ENCODE data around the gene PAPLN. TPM values are rescaled to one million over a fixed set of nuclear protein-coding genes. Genes with fewer than 3 reads are reported as not detected.

PAPLN gene
- total and polyA plus RNA-seq, 5 experiments from 2014 or later, result 0.07 to 0.37 (median 0.10) TPM

DNA sequence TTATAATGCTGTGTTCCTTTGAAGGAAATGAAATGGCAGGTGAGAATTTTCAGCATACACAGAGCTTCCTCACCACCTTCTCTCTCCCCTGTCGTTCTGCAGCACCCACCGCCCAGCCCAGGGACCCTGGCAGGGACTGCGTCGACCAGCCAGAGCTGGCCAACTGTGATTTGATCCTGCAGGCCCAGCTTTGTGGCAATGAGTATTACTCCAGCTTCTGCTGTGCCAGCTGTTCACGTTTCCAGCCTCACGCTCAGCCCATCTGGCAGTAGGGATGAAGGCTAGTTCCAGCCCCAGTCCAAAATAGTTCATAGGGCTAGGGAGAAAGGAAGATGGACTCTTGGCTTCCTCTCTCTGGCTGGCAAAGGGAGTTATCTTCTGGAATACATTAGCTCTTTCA lies 35.1 kb downstream of the PAPLN start:
- Mint-ChIP-seq H3K4me1 (peaks cover 7 to 21% (median 16%) of the 10 kb centered on the region in 4 donors), H3K4me3 (no peak overlapping the region), H3K9me3 (peaks cover 0 to 2% (median 0%) of the 10 kb centered on the region in 9 donors), H3K36me3 (peaks cover 0 to 36% (median 16%) of the 10 kb centered on the region in 3 donors), H3K27me3 (peaks cover 1 to 32% (median 12%) of the 10 kb centered on the region in 5 donors), H3K27ac (peak overlapping the region in 1 of 10 donors; percentile 4)
- DNase-seq, result no peak
- no peak for ATAC-seq
- POLR2A ChIA-PET, result no interaction called here

DNA sequence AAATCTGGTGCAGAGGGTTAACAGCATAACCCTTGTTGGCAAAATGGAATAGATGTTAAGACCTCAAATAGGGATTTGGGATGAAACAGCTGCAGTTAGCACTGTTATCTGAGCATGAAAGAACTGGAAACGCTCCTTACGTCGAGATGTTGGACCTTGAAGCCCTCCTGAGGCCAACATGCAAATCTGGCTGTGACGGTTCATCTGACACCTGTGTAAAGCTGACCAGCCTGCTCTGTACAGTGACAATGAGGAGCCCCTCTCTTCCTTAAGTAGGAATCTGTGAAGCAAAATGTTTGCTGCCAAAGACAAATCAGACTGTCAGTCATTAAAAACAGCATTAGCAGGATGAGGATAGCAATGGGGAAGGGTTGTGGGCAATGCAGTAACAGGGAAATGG lies 36.5 kb downstream of the PAPLN start:
- POLR2A ChIA-PET, result no interaction called here
- Mint-ChIP-seq H3K27ac (no peak overlapping the region), H3K36me3 (peaks cover 0 to 45% (median 16%) of the 10 kb centered on the region in 3 donors), H3K9me3 (peaks cover 0 to 2% (median 0%) of the 10 kb centered on the region in 9 donors), H3K27me3 (peaks cover 0 to 18% (median 6%) of the 10 kb centered on the region in 5 donors), H3K4me1 (peaks cover 5 to 21% (median 16%) of the 10 kb centered on the region in 4 donors), H3K4me3 (no peak overlapping the region)
- ATAC-seq, result no peak
- no peak for DNase-seq

DNA sequence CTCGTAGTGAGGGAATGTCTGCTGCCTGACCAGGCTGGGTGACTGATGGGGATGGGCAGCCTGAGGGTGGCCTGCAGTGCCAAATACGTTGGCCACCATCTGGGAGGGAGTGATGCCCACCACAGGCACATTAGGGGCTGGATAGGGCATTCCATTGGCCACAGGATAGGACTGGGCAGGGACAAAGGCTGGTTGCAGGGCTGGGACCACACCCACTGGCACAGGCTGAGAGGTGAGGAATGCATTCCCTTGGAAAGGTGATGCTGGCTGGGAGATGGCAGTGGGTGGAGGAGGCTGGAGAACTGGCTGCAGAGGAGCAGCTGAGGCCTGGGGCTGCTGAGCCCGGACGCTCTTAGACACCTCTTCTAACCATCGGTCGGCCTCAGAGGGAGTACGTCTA lies 39.5 kb downstream of the PAPLN start:
- DNase-seq, result no peak
- H3K4me1 Mint-ChIP-seq, result peaks cover under 1 to 2% (median under 1%) of the 10 kb centered on the region in 4 donors
- no peaks in the 10 kb centered on the region for H3K27me3 Mint-ChIP-seq
- H3K4me3 Mint-ChIP-seq, result no peak overlapping the region
- peak overlapping the region in 2 of 10 donors; percentile 40 to 79 for H3K27ac Mint-ChIP-seq
- POLR2A ChIA-PET, result no interaction called here
- no peaks in the 10 kb centered on the region for H3K9me3 Mint-ChIP-seq
- no peak for ATAC-seq
- H3K36me3 Mint-ChIP-seq, result peaks cover 4 to 70% (median 21%) of the 10 kb centered on the region in 3 donors

DNA sequence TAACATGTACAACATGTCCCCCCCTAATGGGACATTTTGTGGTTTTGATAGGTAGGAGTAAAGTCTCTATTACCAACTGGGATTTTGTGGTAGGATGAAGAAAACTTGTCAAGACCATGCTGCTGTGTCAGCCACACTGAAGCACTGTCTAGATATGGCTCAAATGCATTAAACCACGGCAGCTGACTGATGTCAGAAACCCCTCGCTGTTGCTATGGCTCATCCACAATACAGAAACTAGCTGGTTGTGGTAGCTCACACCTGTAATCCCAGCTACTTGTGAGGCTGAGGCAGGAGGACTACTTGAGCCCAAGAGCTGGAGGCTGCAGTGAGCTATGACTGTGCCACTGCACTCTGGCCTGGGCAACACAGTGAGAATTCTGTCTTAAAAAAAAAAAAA lies 40.1 kb downstream of the PAPLN start:
- DNase-seq (no peak), ATAC-seq (no peak)
- Mint-ChIP-seq H3K27ac (no peak overlapping the region), H3K9me3 (no peaks in the 10 kb centered on the region), H3K36me3 (peaks cover 5 to 76% (median 21%) of the 10 kb centered on the region in 3 donors), H3K4me3 (no peak overlapping the region), H3K4me1 (peaks cover 2 to 7% (median 4%) of the 10 kb centered on the region in 4 donors), H3K27me3 (no peaks in the 10 kb centered on the region)
- POLR2A ChIA-PET, result no interaction called here

DNA sequence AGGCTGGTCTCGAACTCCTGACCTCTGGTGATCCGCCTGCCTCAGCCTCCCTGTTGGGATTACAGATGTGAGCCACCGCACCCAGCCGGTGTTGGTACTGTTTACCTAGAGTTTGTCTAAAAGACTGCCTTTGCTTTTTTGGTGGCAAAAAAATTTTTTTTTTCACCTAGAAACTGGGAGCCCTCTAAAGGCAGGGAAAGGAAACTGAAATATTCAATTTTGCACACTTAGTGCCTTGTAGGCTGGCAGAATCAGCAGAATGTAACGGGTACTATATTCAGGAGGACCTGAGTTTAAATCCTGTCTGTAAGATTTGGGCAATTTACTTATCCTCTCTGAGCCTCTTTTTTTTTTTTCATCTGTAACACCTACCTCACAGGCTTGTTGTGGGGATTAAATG lies 43.6 kb downstream of the PAPLN start:
- no peak for ATAC-seq
- H3K36me3 Mint-ChIP-seq, result peaks cover 10 to 88% (median 34%) of the 10 kb centered on the region in 3 donors
- DNase-seq, result no peak
- H3K27ac Mint-ChIP-seq, result peak overlapping the region in 1 of 10 donors; percentile 60
- no peaks in the 10 kb centered on the region for H3K9me3 Mint-ChIP-seq
- POLR2A ChIA-PET, result no interaction called here
- no peaks in the 10 kb centered on the region for H3K27me3 Mint-ChIP-seq
- H3K4me1 Mint-ChIP-seq, result peaks cover 4 to 12% (median 7%) of the 10 kb centered on the region in 4 donors
- no peak overlapping the region for H3K4me3 Mint-ChIP-seq

DNA sequence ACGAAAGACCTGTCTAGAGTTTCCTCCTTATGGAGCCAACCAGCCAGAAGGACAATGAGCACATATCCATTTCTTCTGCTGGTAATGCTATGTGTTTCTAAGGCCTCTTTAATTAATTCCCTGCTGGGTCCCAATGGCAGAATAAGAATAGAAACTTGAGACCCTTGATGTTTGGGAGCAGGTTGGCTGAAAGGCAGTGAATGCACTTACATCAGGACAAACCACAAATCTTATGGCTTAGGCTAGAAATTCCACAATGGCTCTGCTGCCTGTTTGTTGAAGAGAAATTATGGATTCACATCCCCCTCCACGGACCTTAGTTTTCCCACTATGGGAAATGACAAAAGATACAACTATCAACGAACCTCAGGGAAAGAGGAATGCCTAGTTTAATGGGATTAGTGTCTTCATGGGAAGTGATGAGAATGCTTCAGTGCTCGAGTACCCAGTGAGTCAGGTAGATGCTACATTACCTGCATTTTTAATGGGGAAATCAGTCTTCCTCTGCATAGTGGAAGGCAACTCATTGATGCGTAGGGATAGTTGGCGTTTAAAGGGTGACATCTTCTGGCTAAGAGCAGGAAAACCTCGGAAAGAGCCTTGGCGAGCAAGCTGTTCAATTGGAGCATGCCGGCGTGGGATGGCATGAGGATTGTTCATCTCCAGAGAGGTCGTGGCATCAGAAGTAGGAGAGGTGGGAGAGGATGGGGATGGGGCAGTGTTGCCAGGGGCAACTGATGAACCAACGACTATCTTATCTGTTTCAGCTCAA lies 46.5 kb downstream of the PAPLN start:
- Mint-ChIP-seq H3K36me3 (peaks cover 13 to 81% (median 21%) of the 10 kb centered on the region in 3 donors), H3K27ac (peak overlapping the region in 1 of 10 donors; percentile 61)

DNA sequence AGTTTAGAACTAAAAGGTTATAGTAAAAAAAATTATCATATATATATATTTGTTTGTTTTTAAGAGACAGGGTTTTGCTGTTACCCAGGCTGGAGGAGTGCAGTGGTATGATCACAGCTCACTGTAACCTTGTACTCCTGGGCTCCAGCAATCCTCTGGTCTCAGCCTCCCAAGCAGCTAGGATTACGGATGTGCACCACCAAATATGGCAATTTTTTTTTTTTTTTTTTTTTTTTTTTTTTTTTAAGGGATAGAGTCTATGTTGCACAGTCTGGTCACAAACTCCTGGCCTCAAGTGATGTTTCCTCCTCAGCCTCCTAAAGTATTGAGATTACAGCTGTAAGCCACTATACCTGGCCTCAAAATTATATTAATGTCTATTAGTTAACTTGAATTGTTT lies 48.7 kb downstream of the PAPLN start:
- POLR2A ChIA-PET, result interaction anchor here (0.6 kb wide), 1 partner anchor 239 kb away, joined by 3 read pairs; no protein-coding TSS in a partner anchor
- no peak for ATAC-seq
- DNase-seq, result no peak
- Mint-ChIP-seq H3K27me3 (no peaks in the 10 kb centered on the region), H3K9me3 (no peaks in the 10 kb centered on the region), H3K36me3 (peaks cover 9 to 75% (median 20%) of the 10 kb centered on the region in 3 donors), H3K4me1 (peaks cover 4 to 13% (median 10%) of the 10 kb centered on the region in 4 donors), H3K27ac (no peak overlapping the region), H3K4me3 (no peak overlapping the region)

More for the DNA sequence above, 46.5 kb downstream of the PAPLN start:
- no peak for ATAC-seq
- Mint-ChIP-seq H3K9me3 (no peaks in the 10 kb centered on the region), H3K27me3 (no peaks in the 10 kb centered on the region), H3K4me3 (no peak overlapping the region), H3K4me1 (peaks cover 4 to 12% (median 7%) of the 10 kb centered on the region in 4 donors)
- POLR2A ChIA-PET, result no interaction called here
- no peak for DNase-seq

DNA sequence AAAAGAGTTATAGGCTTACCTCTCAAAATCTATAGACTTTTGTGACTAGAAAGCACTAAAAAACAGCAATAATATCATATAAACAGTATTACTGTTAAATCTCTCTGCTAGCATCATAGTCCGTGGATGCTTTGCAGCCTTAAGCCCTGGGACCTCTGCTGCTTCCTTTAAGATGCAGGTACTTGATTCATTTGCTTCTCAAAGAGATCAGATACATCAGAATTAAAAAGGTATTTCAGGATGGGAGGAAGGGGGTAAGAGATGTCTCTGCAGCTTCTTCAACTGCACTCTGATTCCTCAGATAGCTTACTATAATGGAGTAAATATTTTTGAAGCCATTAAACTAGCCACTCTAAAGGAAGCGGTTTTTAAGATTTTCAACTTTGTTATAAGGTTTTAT lies 49.3 kb downstream of the PAPLN start:
- Mint-ChIP-seq H3K36me3 (peaks cover 9 to 75% (median 20%) of the 10 kb centered on the region in 3 donors), H3K27me3 (no peaks in the 10 kb centered on the region), H3K4me1 (peaks cover 4 to 13% (median 10%) of the 10 kb centered on the region in 4 donors), H3K9me3 (no peaks in the 10 kb centered on the region), H3K4me3 (no peak overlapping the region), H3K27ac (no peak overlapping the region)
- ATAC-seq, result no peak
- DNase-seq, result no peak
- POLR2A ChIA-PET, result no interaction called here

DNA sequence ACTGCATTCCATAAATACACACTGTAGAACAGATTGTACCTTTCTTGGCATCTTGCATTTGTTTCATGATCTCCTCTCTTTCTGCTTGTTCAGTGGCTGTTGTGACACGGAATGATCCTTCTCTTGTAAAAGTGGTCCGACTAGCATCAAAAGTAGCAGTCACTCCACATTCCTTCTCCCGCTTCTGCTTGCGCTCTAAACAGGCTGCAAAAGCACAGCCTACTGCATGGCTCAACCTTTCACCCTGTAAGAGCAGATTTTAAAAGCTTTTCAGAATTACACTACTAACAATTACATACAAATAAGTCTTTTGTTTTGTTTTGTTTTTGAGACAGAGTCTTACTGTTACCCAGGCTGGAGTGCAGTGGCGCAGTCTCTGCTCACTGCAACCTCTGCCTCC lies 49.8 kb downstream of the PAPLN start:
- POLR2A ChIA-PET, result no interaction called here
- ATAC-seq (no peak), DNase-seq (no peak)
- peaks cover 1 to 10% (median 7%) of the 10 kb centered on the region in 4 donors for H3K4me1 Mint-ChIP-seq
- no peaks in the 10 kb centered on the region for H3K9me3 Mint-ChIP-seq
- no peak overlapping the region for H3K4me3 Mint-ChIP-seq
- H3K36me3 Mint-ChIP-seq, result peaks cover 9 to 75% (median 20%) of the 10 kb centered on the region in 3 donors
- no peaks in the 10 kb centered on the region for H3K27me3 Mint-ChIP-seq
- peak overlapping the region in 1 of 10 donors; percentile 54 for H3K27ac Mint-ChIP-seq

DNA sequence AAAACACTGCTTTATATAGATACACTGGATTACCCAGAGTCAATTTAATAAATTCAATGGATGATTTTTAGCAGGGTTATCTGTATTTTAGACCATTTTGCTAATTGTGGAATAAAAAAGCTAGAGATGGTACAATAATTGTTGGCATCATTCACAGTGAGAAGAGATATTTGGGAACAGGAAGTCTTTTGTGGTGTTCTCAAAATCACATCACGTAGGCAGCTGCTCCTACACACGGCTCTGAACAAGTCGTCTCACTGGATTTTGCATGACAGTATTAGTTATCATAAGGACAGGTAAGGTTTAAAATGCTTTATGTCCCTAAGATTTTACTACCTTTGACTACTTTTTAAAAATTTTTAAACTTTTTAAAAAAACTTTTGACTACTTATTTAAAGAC lies 52.0 kb downstream of the PAPLN start:
- ATAC-seq, result no peak
- H3K36me3 Mint-ChIP-seq, result peaks cover 8 to 73% (median 15%) of the 10 kb centered on the region in 3 donors
- peaks cover 0 to 4% (median 1%) of the 10 kb centered on the region in 4 donors for H3K4me1 Mint-ChIP-seq
- no peak for DNase-seq
- POLR2A ChIA-PET, result no interaction called here
- H3K9me3 Mint-ChIP-seq, result no peaks in the 10 kb centered on the region
- H3K27me3 Mint-ChIP-seq, result no peaks in the 10 kb centered on the region
- no peak overlapping the region for H3K4me3 Mint-ChIP-seq
- H3K27ac Mint-ChIP-seq, result no peak overlapping the region

DNA sequence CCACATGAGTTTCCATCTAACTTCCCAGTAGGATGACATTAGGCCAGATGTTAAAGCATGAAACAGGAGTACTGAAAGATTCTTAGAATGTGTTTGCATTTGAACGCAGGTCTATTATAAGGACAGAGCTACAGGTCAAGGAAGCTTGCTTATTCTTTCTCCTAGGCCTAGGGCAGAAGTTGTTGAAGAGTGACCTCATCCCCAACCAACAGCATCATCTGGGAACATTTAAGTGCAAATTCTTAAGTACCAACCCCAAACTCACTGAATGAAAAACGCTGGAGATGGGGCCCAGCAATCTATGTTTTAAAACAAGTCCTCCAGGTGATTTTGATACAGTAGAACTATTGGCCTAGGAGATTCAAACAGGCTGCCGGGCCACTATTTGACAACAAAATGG lies 52.4 kb downstream of the PAPLN start:
- Mint-ChIP-seq H3K36me3 (peaks cover 8 to 70% (median 15%) of the 10 kb centered on the region in 3 donors), H3K27ac (peak overlapping the region in 1 of 10 donors; percentile 44), H3K4me3 (no peak overlapping the region), H3K27me3 (no peaks in the 10 kb centered on the region), H3K9me3 (no peaks in the 10 kb centered on the region), H3K4me1 (peaks cover 0 to 4% (median 1%) of the 10 kb centered on the region in 4 donors)
- DNase-seq (no peak), ATAC-seq (no peak)
- POLR2A ChIA-PET, result no interaction called here

DNA sequence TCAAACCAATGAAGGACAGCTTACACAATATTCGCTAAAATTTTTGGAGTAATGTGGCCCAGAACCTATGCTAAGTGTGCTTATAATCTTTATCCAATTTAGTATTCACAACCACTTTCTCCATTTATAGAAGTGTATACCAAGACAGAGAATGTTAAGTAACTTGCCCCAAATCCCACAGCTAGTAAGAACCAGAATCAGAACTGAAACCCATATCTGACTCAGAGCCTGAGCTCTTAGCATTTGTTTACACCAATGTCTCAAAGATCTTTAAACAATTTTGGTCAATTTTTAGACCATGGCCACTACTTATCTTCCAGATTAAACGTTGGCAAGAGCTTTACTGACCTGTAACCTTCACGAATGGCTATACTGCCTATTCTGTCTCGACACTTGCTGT lies 53.0 kb downstream of the PAPLN start:
- no peaks in the 10 kb centered on the region for H3K9me3 Mint-ChIP-seq
- DNase-seq (no peak), ATAC-seq (no peak)
- POLR2A ChIA-PET, result no interaction called here
- H3K36me3 Mint-ChIP-seq, result peaks cover 8 to 64% (median 15%) of the 10 kb centered on the region in 3 donors
- H3K27me3 Mint-ChIP-seq, result no peaks in the 10 kb centered on the region
- peaks cover 0 to 5% (median 2%) of the 10 kb centered on the region in 4 donors for H3K4me1 Mint-ChIP-seq
- H3K27ac Mint-ChIP-seq, result peak overlapping the region in 2 of 10 donors; percentile 31 to 44
- no peak overlapping the region for H3K4me3 Mint-ChIP-seq

Measured in naive thymus-derived CD8-positive, alpha-beta T cell (primary cell).